ENCODE measurements around the gene MAPK6.
"Not testable (repeated sequence)": the region's sequence is repeated elsewhere in the genome, so short reads cannot be mapped to it uniquely, and the experiment has no call there.

MAPK6 gene

GRCh38 chr15:52018693-52019393 lies at the start of gene MAPK6:
TSS of gene MAPK6 (plus strand) at chr15:52019219. CDS start at chr15:52046461, 27,242 bp downstream.
- DNase-seq (ENCODE audit: low spot score), result peak; percentile 95

DNA sequence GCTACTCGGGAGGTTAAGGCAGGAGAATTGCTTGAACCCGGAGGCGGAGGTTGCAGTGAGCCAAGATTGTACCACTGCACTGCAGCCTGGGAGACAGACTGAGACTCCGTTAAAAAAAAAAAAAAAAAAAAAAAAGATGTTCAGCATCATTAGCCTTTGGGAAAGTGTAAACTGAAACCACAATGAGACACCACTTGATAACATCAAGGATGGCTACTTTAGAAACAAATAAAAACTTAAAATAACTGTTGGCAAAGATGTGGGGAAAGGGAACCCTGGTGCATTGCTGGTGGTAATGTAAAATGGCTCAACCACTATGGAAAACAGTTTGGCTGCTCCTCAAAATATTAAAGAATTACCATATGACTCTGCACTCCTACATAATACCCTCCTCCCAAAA lies 49.3 kb upstream of the MAPK6 start:
- no peak for DNase-seq (ENCODE audit: low spot score)

DNA sequence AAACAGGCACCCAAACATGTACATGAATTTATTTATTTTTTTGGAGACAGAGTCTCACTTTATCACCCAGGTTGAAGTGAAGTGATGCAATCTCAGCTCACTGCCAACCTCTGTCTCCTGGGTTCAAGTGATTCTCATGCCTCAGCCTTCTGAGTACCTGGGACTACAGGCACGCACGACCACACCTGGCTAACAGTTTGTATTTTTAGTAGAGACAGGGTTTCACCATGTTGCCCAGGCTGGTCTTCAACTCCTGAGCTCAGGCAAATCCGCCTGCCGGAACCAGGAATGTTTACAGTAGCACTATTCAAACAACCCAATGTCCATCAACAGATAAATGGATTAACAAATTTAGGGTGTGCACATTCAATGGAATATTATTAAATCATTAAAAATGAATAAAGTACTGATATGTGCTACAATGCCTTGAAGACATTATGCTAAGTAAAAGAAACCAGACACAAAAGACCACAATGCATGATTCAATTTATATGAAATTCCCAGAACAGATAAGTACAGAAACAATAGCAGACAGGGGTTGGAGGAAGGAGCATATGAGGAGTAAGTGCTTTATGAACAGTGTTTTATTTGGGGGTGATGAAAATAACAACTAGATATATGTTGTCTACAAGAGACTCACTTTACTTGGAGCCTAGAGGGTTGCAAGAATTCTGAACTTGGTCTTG lies 48.7 kb upstream of the MAPK6 start:
- DNase-seq (ENCODE audit: low spot score), result no peak

GRCh38 chr15:51971032-51971374 lies 48.0 kb upstream of the MAPK6 start:
- DNase-seq (ENCODE audit: low spot score), result no peak

GRCh38 chr15:51971375-51972133 lies 47.5 kb upstream of the MAPK6 start, which contains the start of gene LEO1:
TSS of gene LEO1 (minus strand) at chr15:51971778. CDS start at chr15:51971745, 33 bp downstream.
- peak; percentile 97 for DNase-seq (ENCODE audit: low spot score)

- DNase-seq (ENCODE audit: low spot score), result no peak
These were observed 45.8 kb upstream of the MAPK6 start for GRCh38 chr15:51973220-51973619.

- no peak for DNase-seq (ENCODE audit: low spot score)
These were observed 45.2 kb upstream of the MAPK6 start for GRCh38 chr15:51973775-51974174.

- DNase-seq (ENCODE audit: low spot score), result peak; percentile 95
These were observed 36.8 kb upstream of the MAPK6 start for GRCh38 chr15:51982013-51982769.

DNA sequence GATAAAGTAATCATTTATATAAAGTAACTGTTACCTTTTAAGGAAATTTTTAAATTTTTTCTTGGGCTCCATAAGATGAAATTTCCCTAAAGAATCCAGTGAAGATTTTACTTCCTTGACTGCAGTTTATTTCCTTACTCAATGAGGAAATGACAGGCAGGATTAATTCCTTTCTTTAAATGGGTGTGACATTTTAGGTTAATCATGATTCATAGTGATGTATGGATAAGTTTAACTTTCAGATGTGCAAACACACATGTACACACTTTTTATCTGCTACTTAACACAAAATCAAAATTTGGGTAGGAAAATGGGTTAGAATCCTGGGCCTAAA lies 36.3 kb upstream of the MAPK6 start:
- DNase-seq (ENCODE audit: low spot score), result no peak

DNA sequence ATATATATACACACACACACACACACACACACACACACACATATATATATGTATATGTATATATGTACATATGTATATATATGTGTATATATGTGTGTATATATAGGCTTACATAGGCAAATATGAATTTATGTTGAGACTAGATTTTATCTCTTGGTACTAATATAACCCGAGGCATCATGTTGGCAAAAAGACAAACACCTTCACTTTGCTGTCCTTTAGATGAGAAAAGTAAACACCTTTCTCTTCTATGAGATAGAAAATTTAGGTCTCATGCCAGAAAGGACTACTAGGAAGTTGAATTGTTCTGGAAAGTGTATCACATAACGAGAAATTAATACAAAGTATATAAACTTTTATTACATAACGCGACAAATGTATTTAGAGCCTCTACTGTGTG lies 27.9 kb upstream of the MAPK6 start:
- no peak for DNase-seq (ENCODE audit: low spot score)

GRCh38 chr15:51992953-51993352 lies 26.1 kb upstream of the MAPK6 start:
- no peak for DNase-seq (ENCODE audit: low spot score)

DNA sequence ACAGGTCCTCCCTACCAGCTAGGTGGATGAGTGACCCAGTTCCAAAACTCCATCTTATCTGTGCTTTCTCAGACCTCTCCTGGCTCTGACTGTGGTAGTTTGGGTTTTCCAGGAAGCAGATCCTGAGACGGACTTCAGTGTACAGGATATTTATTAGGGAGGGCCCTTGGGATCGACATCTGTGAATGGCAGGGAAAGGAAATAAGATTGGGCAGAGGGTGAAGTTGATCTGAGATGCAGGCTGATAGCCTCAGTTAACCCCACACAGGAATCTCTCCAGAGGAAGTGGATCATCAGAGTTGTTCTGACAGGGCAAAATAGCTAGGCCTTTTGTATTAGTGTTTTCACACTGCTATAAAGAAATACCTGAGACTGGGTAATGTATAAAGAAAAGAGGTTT lies 16.7 kb upstream of the MAPK6 start:
- no peak for DNase-seq (ENCODE audit: low spot score)

DNA sequence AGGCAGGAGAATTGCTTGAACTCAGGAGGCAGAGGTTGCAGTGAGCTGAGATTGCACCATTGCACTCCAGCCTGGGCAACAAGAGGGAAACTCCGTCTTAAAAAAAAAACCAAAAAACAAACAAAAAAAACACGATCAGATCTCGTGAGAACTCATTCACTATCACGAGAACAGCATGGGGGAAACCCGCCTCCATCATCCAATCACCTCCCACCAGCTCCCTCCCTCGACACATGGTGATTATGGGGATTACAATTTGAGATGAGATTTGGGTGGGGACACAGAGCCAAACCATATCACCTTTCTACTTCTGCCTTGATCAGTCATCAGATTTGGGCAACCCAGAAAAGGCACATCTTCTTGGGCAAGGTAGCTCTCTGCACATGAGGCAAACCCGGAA lies 15.9 kb upstream of the MAPK6 start:
- not testable (repeated sequence) for DNase-seq (ENCODE audit: low spot score)

- DNase-seq (ENCODE audit: low spot score), result no peak
These were observed 15.3 kb upstream of the MAPK6 start for GRCh38 chr15:52003710-52004109.

GRCh38 chr15:52004806-52005205 lies 14.2 kb upstream of the MAPK6 start:
- DNase-seq (ENCODE audit: low spot score), result no peak

GRCh38 chr15:52005748-52006701 lies 13.0 kb upstream of the MAPK6 start:
- peak; percentile 94 for DNase-seq (ENCODE audit: low spot score)

DNA sequence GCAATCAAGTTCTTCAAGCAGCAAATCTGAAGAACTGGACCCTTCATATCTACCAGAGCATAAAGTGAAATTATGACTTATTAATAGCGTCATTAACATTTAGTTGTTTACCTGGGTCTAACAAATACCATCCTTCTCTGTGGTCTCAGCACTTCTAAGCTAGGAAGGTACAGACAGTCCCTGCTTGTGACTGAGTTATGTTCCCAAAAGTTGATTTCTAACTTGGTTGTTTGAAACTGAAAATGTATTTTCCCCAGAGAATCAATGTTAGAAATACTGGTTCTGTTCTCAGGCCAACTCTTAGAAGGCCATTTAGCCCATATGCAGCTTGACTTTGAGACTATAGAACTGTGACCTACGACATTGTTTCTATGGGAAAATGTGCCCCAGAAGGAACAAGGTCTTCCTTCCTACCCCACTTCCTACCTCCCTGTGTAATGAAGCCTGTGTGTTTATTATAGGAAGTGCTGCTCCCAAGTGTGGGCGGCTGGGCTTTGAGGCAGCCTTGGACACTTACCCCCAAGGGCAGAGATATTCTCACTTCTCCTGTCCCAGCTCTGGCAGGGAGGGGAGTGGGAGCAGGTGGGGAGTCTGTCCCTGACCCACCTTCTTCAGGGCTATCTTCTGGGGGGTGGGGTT lies 12.2 kb upstream of the MAPK6 start:
- no peak for DNase-seq (ENCODE audit: low spot score)

DNA sequence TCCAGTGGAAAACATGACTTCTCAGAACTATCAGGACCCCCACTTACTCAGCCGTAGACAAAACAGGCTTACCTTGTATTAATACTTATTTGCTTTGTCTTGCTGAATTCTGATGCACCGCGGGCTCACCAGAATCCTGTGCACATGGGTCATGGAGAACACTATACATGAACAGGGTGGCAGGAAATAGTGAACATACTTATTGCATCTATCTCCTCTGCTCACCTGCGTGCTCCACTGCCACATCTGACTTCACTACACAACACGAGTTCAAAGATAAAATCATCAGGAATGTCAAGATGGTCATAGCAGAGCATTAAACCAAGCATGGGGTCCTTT lies 10.7 kb upstream of the MAPK6 start:
- no peak for DNase-seq (ENCODE audit: low spot score)

DNA sequence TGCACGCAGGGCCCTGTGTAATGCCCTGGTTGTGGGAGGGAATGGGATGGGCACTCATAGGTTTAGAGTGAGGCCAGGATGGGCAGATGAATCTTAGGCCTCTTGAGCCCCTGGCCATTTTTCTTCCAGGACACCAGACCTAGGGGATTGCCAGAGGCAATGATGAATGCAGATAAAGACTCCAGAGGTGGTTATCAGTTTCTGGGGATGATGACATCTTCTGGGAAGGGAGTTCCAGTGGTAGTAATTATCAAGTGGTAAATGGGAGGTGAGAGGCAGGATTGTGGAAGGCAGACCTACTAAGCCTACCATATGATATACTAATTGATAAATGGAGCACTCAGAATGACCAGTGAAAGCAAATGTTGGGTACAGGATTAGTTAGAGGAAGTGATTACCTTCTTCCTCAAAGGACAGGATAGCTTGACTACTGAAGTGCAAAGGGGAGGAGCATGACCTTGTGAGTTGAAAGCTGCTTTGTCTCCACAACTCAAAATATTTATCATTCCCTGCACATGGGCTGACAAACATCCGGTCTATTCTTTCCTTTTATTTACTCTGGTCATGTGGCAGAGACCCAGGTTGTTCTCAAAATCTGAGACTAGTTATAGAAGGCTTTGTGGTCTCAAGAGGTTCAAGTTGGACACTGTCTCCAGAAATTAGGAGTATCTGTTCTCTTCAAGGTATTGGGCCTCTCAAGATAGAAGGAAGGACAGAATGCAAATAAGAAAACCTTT lies 10.2 kb upstream of the MAPK6 start:
- DNase-seq (ENCODE audit: low spot score), result no peak

Data from activated CD4-positive, alpha-beta T cell treated with anti-CD3 and anti-CD28 coated beads, Interleukin-2, Interleukin-4, amounts not matched to agents 100 ng/mL and 50 ng/mL, durations not matched to agents 16 hours and 8 hours (primary cell).